C4-2B (cell line): ENCODE measurements around the gene IDH3G.

ENCODE experiments used
- H3K27ac ChIP-seq: fragments of 450-650 bp; 2 replicates; pipeline ENCODE4 v1.5.1; 2017
- ZFX ChIP-seq: fragments of 450-650 bp; IDR thresholded peaks from 2 replicates; pipeline ENCODE4 v1.6.1; 2017
- TF ChIP-seq, protein P1 (sequence below): fragments of 450-650 bp; conservative IDR thresholded peaks from 2 replicates; pipeline ENCODE4 v1.5.1; 2017; ENCODE audit warnings: mild to moderate bottlenecking

The IDH3G gene

DNA sequence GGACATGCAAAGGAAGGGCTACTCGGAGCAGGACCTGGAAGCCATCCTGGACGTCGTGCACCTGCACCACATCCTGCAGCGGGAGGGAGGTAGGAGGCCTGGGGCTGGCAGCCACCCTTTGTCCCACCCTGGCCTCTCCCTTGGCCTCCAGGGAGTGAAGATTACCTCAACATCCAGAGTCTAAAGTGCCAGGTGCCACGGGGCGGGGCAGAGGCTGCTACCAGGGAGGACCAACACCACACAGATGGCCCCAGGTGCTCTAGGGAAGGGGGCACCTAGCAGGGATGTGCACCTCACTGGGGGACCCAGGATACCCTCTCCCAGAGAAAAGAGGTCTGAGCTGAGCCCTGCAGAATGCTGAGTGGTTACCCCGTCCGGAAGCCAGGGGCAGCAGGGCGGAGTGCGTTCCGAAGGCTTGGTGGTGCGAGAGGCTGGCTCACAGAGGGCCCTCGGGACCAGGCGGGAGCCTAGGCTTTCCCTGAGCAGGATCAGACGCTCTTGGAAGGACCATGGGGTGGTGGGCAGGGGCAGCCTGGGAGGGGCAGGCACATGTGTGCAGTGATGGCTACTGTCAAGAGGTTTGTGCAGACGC lies 53.4 kb downstream of the IDH3G start:
- no peak overlapping the region for H3K27ac ChIP-seq
- TF ChIP-seq, protein P1, sequence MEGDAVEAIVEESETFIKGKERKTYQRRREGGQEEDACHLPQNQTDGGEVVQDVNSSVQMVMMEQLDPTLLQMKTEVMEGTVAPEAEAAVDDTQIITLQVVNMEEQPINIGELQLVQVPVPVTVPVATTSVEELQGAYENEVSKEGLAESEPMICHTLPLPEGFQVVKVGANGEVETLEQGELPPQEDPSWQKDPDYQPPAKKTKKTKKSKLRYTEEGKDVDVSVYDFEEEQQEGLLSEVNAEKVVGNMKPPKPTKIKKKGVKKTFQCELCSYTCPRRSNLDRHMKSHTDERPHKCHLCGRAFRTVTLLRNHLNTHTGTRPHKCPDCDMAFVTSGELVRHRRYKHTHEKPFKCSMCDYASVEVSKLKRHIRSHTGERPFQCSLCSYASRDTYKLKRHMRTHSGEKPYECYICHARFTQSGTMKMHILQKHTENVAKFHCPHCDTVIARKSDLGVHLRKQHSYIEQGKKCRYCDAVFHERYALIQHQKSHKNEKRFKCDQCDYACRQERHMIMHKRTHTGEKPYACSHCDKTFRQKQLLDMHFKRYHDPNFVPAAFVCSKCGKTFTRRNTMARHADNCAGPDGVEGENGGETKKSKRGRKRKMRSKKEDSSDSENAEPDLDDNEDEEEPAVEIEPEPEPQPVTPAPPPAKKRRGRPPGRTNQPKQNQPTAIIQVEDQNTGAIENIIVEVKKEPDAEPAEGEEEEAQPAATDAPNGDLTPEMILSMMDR, result no peak
- no peak for TF ChIP-seq ZFX

DNA sequence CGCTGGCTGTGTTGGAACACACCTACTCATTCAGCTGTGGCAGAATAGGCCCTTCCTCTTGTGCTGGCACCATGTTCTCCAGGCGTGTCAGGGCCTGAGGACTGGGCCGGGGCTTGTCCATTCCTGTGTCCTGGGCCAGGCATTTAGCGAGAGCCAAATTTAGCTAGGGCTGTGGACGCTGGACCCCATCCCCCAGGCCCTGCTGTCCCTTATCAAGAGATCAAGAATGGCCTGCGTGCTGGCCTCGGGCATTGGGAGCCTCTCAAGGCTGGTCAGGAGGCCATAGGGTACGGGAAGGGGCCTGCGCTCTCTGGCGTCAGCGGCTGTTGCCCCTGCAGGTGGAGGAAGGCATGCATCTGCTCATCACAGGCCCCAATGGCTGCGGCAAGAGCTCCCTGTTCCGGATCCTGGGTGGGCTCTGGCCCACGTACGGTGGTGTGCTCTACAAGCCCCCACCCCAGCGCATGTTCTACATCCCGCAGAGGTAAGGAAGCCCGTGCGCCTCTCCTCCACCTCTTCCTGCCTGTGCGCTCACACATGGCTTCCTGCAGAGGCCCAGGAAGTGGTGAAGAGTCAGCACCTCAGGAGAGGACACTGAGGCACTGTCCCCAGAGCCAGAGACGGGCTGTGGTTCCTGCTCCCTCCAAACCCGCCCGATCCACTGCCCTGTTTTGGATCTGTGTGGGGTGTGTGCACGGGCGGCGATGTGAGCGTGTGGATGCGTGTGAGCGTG lies 54.3 kb downstream of the IDH3G start:
- no peak overlapping the region for H3K27ac ChIP-seq
- TF ChIP-seq, protein P1, result no peak
- TF ChIP-seq ZFX, result no peak

DNA sequence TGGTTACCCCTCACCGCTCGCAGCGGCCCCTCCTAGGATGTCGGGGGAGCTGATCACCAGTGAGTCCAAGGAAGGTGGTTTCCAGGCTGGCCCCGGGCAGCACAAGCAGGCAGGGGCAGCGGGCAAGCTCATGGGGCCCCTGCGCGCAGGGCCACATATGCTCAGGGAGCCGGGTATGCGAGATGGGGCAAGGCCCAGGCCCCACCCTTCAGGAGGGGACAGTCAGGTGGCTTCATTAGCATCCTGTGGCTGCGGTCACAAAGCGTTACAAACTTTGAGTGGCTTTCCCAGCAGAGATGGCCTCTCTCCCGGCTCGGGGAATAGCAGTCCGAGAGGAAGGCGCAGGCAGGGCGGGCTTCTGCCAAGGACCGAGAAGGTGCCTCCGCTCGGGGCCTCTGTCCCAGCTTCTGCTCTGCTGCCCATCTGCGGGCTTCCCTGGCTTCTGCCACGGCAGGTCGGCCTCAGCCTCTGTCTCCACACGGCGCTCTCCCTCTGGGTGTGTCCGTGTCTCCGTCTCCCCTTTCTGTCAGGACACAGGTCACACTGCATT lies 56.0 kb downstream of the IDH3G start:
- TF ChIP-seq, protein P1, result no peak
- no peak for TF ChIP-seq ZFX
- H3K27ac ChIP-seq, result no peak overlapping the region

DNA sequence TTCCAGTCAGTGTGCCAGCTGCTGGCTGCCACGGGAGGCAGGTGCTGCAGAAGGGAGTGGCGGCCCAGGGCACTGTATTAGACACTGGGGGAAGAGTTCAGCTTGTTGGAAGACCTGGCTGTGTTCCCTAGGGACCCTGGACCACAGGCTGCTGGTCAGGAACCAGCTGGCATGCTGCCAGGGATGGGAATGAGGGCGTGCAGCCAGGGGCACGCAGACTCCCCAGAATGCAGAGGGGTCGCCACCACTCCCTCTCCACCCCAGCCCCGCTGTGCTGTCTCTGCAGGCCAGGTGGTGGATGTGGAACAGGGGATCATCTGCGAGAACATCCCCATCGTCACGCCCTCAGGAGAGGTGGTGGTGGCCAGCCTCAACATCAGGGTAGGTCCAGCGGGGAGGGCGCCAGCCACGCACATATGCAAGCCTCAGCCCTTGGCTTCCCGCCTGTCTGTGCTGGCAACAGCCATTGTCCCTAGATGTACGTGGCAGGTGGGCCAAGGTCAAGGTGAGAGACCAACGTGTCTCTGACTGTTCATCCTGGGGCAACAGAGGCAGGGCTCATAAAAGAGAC lies 57.2 kb downstream of the IDH3G start:
- TF ChIP-seq, protein P1, result no peak
- TF ChIP-seq ZFX, result no peak
- H3K27ac ChIP-seq, result no peak overlapping the region

DNA sequence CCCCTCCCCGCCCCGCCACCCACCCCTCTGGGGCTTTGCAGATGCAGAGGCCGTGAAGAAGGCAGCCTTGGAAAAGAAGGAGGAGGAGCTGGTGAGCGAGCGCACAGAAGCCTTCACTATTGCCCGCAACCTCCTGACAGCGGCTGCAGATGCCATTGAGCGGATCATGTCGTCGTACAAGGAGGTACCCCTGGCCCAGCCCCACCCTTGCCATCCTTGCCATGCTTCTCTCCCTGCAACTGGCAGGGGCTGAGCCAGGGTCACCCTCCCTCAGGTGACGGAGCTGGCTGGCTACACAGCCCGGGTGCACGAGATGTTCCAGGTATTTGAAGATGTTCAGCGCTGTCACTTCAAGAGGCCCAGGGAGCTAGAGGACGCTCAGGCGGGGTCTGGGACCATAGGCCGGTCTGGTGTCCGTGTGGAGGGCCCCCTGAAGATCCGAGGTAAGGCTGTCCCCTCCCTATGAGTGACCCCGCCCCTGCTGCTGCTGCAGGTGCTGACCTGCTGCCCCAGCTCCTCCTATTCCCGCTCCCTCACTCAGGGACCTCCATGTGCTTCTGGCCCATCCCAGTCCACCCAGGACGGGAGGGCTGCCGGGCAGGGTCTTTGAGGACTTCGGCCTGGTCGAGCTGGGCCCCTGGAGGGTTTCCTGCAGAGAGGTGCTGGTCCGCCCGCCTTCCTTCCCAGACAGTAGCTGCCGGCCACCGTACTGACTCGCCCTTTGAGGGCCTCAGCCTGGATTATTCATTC lies 57.9 kb downstream of the IDH3G start:
- TF ChIP-seq, protein P1, result no peak
- TF ChIP-seq ZFX, result no peak
- H3K27ac ChIP-seq, result no peak overlapping the region
